Skeletal muscle tissue (tissue), 4 donors: Measurements from ENCODE around the gene SKA1. TPM values are rescaled to one million over a fixed set of nuclear protein-coding genes. Genes with fewer than 3 reads are reported as not detected.
A peak's percentile ranks its signal among the peaks of the same experiment; 100 is the strongest.

Experiments
- H3K27ac ChIP-seq: one replicate; pipeline ENCODE4 v1.7.0; 2013; ENCODE audit warnings: mild to moderate bottlenecking, low read depth, low read length, inconsistent platforms
- H3K27me3 ChIP-seq, 3 donors: one replicate each; pipeline ENCODE4 v1.7.0; 2013; ENCODE audit warnings: low read length in 3 of 3; ENCODE audit not compliant: control insufficient read depth in 3 of 3, insufficient read depth in 3 of 3
- H3K36me3 ChIP-seq, 3 donors: one replicate each; pipeline ENCODE4 v1.7.0; 2013; ENCODE audit warnings: low read length in 3 of 3; ENCODE audit not compliant: control insufficient read depth in 3 of 3, insufficient read depth in 3 of 3
- H3K4me1 ChIP-seq, 3 donors: one replicate each; pipeline ENCODE4 v1.7.0; 2013; ENCODE audit warnings: low read length in 3 of 3, mild to moderate bottlenecking in 3 of 3; ENCODE audit not compliant: control insufficient read depth in 3 of 3, insufficient read depth in 3 of 3
- H3K4me3 ChIP-seq, 3 donors: one replicate each; pipeline ENCODE4 v1.7.0; 2013; ENCODE audit warnings: low read length in 3 of 3
- H3K9ac ChIP-seq, 3 donors: one replicate each; pipeline ENCODE4 v1.7.0; 2013; ENCODE audit warnings: low read length in 3 of 3, mild to moderate bottlenecking in 3 of 3, moderate library complexity in 2 of 3, low read depth in 1 of 3
- H3K9me3 ChIP-seq, 3 donors: one replicate each; pipeline ENCODE4 v1.7.0; 2013; ENCODE audit warnings: low read length in 3 of 3; ENCODE audit not compliant: control insufficient read depth in 3 of 3
- total RNA-seq: library from RNA; depleted of rRNA; stranded (reverse); fragments of >200 nt; gene quantifications from one replicate; pipeline ENCODE4 v1.2.3, GENCODE V29; 2014
- donor health status: Osteomylitis.

The SKA1 gene
- total RNA-seq, 1 donor from 2014 or later: 2.6 TPM

- no peak overlapping the region for H3K27ac ChIP-seq
- no peaks in the 10 kb centered on the region for H3K4me1 ChIP-seq
- no peak overlapping the region for H3K9ac ChIP-seq
- H3K27me3 ChIP-seq: no peaks in the 10 kb centered on the region
- no peaks in the 10 kb centered on the region for H3K9me3 ChIP-seq
- no peaks in the 10 kb centered on the region for H3K36me3 ChIP-seq
- H3K4me3 ChIP-seq: no peak overlapping the region
Observed at GRCh38 chr18:50356036-50356945, 18.6 kb upstream of the SKA1 start.

DNA sequence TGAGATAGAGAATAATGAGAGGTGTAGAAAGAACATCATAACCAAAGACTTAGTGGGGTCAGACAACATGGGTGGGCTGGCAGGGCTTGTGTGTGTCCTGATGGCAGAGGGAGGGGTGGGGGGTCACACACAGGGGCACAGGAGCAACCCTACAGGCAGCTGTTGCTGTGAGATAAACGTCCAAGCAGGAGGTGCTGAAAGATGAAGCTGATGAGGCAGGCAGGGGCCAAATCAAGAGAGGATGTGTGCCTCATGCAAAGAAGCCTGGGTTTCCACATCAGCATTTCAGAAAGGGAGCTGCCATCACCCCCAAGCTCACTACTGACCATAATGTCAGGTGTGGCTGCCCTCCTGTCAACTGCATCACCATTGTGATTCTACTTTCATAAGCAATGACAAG lies 16.0 kb upstream of the SKA1 start:
- Histone ChIP-seq H3K27me3 (no peaks in the 10 kb centered on the region), H3K36me3 (no peaks in the 10 kb centered on the region), H3K4me3 (no peak overlapping the region), H3K27ac (no peak overlapping the region), H3K9me3 (no peaks in the 10 kb centered on the region), H3K4me1 (no peaks in the 10 kb centered on the region), H3K9ac (no peak overlapping the region)

- H3K27me3 ChIP-seq: peaks cover 0 to 5% (median 0%) of the 10 kb centered on the region in 3 donors
- H3K9me3 ChIP-seq: no peaks in the 10 kb centered on the region
- no peak overlapping the region for H3K4me3 ChIP-seq
- H3K9ac ChIP-seq: no peak overlapping the region
- no peaks in the 10 kb centered on the region for H3K36me3 ChIP-seq
- H3K4me1 ChIP-seq: no peaks in the 10 kb centered on the region
- H3K27ac ChIP-seq: no peak overlapping the region
Observed at GRCh38 chr18:50359806-50360205, 15.0 kb upstream of the SKA1 start.

GRCh38 chr18:50360611-50361010 lies 14.2 kb upstream of the SKA1 start:
- Histone ChIP-seq H3K36me3 (no peaks in the 10 kb centered on the region), H3K9me3 (no peaks in the 10 kb centered on the region), H3K4me1 (no peaks in the 10 kb centered on the region), H3K4me3 (no peak overlapping the region), H3K27ac (no peak overlapping the region), H3K9ac (no peak overlapping the region), H3K27me3 (peaks cover 0 to 5% (median 0%) of the 10 kb centered on the region in 3 donors)

- Histone ChIP-seq H3K4me3 (no peak overlapping the region), H3K27ac (no peak overlapping the region), H3K27me3 (no peaks in the 10 kb centered on the region), H3K9me3 (peaks cover 0 to 6% (median 0%) of the 10 kb centered on the region in 3 donors), H3K4me1 (peaks cover 0 to 4% (median 0%) of the 10 kb centered on the region in 3 donors), H3K36me3 (no peaks in the 10 kb centered on the region), H3K9ac (no peak overlapping the region)
Observed at GRCh38 chr18:50369672-50370071, 5.2 kb upstream of the SKA1 start.

- Histone ChIP-seq H3K36me3 (no peaks in the 10 kb centered on the region), H3K27me3 (no peaks in the 10 kb centered on the region), H3K4me3 (no peak overlapping the region), H3K4me1 (peaks cover 7 to 11% (median 8%) of the 10 kb centered on the region in 3 donors), H3K9ac (no peak overlapping the region), H3K27ac (no peak overlapping the region), H3K9me3 (peaks cover 0 to 6% (median 0%) of the 10 kb centered on the region in 3 donors)
Observed at GRCh38 chr18:50372743-50373142, 2.1 kb upstream of the SKA1 start.

- no peaks in the 10 kb centered on the region for H3K36me3 ChIP-seq
- H3K27ac ChIP-seq: peak overlapping the region; percentile 87
- peaks cover 0 to 6% (median 0%) of the 10 kb centered on the region in 3 donors for H3K9me3 ChIP-seq
- H3K4me3 ChIP-seq: peak overlapping the region in 1 of 3 donors; percentile 77
- peak overlapping the region in 1 of 3 donors; percentile 80 for H3K9ac ChIP-seq
- H3K4me1 ChIP-seq: peaks cover 7 to 11% (median 8%) of the 10 kb centered on the region in 3 donors
- H3K27me3 ChIP-seq: no peaks in the 10 kb centered on the region
Observed at GRCh38 chr18:50373561-50374219, 1.2 kb upstream of the SKA1 start.

GRCh38 chr18:50374220-50374752 lies 560 bp upstream of the SKA1 start:
- H3K4me3 ChIP-seq: peak overlapping the region; percentile 77 to 87 (median 78)
- H3K9ac ChIP-seq: peak overlapping the region; percentile 78 to 83 (median 80)

GRCh38 chr18:50377061-50377798 lies 2.4 kb downstream of the SKA1 start:
- Histone ChIP-seq H3K4me1 (peaks cover 7 to 11% (median 8%) of the 10 kb centered on the region in 3 donors), H3K27ac (no peak overlapping the region), H3K4me3 (no peak overlapping the region), H3K9me3 (no peaks in the 10 kb centered on the region), H3K27me3 (no peaks in the 10 kb centered on the region), H3K36me3 (no peaks in the 10 kb centered on the region), H3K9ac (no peak overlapping the region)

More at GRCh38 chr18:50374220-50374752, 560 bp upstream of the SKA1 start:
- Histone ChIP-seq H3K36me3 (no peaks in the 10 kb centered on the region), H3K4me1 (peaks cover 7 to 11% (median 8%) of the 10 kb centered on the region in 3 donors), H3K27me3 (no peaks in the 10 kb centered on the region), H3K27ac (peak overlapping the region; percentile 87), H3K9me3 (peaks cover 0 to 4% (median 0%) of the 10 kb centered on the region in 3 donors)
